IPS-18c (cell line): ENCODE measurements around the gene CCDC85C.

Source experiments
- H3K4me3 ChIP-seq: 2 replicates; pipeline ENCODE4 v1.7.0; 2013; ENCODE audit warnings: low read depth, mild to moderate bottlenecking, low read length, moderate library complexity; ENCODE audit not compliant: insufficient read depth
- H3K9me3 ChIP-seq: one replicate; pipeline ENCODE4 v1.6.1; 2013; ENCODE audit warnings: mild to moderate bottlenecking, low read length, moderate library complexity; ENCODE audit not compliant: control insufficient read depth, insufficient read depth

The CCDC85C gene

DNA sequence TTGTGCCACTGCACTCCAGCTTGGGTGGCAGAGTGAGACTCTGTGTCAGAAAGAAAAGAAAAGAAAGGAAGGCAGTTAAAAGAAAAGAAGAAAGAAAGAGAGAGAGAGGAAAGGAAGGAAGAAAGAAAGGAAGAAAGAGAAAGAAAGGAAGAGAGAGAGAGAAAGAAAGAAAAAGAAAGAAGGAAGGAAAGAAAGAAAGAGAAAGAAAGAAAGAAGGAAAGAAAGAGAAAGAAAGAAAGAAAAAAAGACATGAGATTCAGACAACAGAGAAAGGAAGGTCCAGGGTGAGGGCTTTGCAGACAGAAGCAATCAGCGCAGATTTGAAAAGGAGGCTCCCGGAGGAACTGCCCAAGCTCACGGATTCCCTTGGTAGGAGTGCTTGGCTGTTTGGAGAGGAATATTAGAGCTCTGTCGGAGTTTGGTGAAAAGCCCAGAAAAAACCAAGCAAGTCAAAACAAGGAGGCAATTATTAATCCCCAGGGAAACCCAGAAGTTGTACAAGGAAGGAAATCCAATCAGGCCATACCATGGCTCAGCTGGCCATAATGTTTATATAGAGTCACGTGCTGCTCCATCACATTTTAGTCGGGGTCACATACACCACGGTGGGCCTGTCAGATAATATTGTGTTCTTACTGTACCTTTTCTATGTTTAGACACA lies 11.6 kb upstream of the CCDC85C start:
- Histone ChIP-seq H3K4me3 (no peak overlapping the region), H3K9me3 (no peaks in the 10 kb centered on the region)

GRCh38 chr14:99612738-99613330 lies 8.8 kb upstream of the CCDC85C start:
- no peak overlapping the region for H3K4me3 ChIP-seq
- H3K9me3 ChIP-seq: no peaks in the 10 kb centered on the region

GRCh38 chr14:99612071-99612737 lies 8.2 kb upstream of the CCDC85C start:
- Histone ChIP-seq H3K9me3 (no peaks in the 10 kb centered on the region), H3K4me3 (no peak overlapping the region)

DNA sequence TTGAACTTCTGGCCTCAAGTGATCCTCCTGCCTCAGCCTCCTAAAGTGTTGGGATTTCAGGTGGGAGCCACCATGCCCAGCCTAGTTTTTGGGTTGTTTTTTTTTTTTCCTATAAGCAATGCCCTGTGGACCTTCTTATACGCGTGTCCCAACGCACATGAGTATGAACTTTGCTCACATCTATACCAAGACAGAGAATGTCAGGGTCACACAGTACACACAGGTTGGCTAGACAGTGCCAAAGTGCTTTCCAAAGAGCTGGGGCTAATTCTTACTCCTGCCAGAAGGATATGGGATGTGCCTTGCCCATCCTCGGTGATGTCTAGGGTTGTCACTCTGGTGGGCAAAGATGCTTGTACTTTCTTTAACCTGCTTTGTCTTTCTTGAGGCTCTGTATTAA lies 7.6 kb upstream of the CCDC85C start:
- Histone ChIP-seq H3K9me3 (no peaks in the 10 kb centered on the region), H3K4me3 (no peak overlapping the region)

DNA sequence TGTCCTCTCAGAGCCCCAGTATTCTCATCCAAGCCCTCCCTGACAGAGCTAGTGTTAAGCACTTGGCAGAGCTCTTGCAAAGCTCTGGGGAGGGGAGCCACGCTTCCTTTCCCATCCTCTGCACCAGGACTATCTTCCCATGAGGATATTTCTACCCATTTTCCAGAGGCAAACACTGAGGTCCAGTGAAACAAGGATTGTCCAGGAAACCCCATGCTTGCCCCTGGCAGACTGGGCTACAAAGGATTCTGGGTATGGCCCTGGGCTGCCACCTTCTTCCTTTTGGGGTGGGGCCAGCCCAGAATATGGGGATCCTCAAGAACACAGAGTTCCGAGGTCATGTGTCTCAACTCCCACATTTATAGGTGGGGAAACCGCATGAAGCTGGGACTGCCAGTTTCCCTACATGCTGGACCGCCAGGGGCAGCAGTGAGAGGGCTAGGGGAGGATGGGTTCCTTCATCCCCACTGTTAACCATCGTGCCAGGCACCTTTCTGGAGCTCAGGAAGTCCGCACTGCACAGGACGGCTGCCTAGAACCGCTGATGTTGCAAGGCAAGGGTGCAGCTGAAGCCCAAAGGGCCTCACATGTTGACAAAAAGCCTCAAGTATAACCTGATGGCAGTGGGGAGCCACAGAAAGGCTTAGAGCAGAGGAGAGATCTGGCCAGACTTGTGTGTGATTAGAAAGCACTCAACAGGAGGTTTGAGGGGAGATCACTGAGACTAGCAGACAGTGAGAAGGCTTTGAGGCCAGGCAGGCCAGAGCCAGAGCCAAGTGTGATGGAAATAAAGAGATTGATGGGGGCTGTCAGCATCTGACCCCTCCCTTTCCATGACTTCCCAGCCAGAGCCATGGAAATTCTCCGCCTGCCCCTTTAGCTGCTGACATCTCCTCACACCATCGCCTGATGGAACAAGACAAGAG lies 5.5 kb upstream of the CCDC85C start:
- H3K9me3 ChIP-seq: no peaks in the 10 kb centered on the region
- no peak overlapping the region for H3K4me3 ChIP-seq

DNA sequence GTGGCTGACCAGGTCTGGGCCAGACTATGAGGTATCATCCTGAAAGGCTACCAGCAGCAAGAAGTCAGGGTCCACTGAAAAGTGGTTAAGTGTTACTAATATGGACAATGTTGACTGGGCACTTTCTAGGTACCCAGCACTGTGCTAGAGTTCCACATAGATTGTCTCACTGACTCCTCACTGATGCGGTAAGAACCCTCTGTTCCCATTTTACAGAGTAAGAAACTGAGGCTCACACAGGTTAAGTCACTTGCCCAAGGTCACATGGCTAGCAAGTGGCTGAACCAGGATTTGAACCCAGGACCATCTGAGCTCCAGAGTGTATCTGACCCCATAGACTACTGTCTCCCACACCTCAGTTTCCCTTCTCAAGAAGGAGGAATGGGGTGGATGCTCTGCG lies 4.6 kb upstream of the CCDC85C start:
- H3K4me3 ChIP-seq: no peak overlapping the region
- no peaks in the 10 kb centered on the region for H3K9me3 ChIP-seq

DNA sequence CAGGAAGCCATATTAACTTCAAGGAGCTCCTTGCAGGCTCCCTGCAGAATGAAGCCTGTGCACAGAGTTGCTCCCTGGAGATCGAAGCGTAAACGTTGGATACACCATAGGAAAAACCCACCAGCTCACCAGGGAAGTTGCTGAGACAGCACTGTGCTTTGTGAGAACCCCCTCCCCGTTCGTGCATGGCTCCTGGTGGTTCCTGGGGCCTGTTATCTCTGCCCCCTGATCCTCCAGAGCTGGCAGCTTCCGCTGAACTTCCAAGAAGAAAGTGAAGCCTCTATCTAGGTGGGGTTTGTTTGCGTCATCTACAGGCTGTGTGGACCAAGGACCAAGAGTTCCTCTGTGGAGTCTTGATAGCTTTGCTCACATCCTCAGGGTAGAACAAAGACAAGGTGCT lies 2.4 kb upstream of the CCDC85C start:
- H3K4me3 ChIP-seq: no peak overlapping the region
- no peaks in the 10 kb centered on the region for H3K9me3 ChIP-seq

GRCh38 chr14:99605299-99605961 lies 1.4 kb upstream of the CCDC85C start:
- peak overlapping the region; percentile 81 for H3K4me3 ChIP-seq
- no peaks in the 10 kb centered on the region for H3K9me3 ChIP-seq

DNA sequence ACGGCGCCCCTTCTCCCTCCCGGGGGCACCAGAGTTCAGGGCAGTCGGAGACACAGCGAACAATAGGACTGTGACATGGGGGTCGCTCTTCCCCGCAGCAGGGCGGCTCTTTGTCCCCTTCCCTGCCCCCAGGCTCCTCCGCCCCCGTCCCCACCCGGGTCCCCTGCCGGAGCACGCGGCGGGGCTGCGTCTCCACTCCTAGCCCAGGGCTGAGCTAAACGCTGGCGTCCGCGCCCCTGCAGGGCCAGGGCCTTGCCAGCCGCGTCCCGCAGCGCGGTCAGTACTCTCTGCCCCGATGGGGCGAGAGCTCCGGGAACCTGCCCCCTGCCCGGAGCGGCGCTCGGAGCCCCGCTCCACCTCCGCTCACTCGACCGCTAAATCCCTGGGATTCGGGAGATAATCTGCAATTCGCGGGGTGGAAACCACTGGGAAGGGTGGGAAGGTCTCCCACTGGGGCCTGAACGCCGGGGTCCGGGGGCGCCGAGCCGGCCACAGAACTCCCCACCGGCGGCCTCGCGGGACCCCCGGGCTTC lies 825 bp upstream of the CCDC85C start:
- peak overlapping the region; percentile 81 for H3K4me3 ChIP-seq

DNA sequence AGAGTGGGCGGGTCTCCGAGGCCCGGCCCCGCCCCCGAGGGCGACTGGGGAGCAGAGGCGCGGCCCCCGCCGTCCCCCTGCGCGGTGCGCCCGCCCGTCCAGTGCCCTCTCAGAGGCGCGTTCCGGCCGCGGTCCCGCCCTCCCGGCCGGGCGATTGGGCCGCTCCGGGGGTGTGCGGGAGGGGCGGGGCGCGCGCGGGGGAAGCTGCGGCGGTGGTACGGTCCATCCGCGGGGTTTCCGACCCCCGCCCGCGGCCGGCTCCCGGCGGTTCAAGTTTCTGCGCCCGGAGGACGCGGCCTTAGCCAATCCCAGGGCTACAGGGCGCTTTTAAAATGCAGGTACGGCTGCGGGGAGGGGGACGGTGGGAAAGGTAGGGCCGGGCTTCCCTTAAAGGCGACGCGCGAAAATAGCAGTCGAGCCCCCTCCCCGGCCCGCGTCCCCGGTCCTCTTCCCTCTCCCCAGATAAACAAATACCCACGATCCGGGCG lies 315 bp upstream of the CCDC85C start:
- H3K4me3 ChIP-seq: peak overlapping the region; percentile 81
- no peaks in the 10 kb centered on the region for H3K9me3 ChIP-seq

More for the DNA sequence above, 825 bp upstream of the CCDC85C start:
- no peaks in the 10 kb centered on the region for H3K9me3 ChIP-seq

DNA sequence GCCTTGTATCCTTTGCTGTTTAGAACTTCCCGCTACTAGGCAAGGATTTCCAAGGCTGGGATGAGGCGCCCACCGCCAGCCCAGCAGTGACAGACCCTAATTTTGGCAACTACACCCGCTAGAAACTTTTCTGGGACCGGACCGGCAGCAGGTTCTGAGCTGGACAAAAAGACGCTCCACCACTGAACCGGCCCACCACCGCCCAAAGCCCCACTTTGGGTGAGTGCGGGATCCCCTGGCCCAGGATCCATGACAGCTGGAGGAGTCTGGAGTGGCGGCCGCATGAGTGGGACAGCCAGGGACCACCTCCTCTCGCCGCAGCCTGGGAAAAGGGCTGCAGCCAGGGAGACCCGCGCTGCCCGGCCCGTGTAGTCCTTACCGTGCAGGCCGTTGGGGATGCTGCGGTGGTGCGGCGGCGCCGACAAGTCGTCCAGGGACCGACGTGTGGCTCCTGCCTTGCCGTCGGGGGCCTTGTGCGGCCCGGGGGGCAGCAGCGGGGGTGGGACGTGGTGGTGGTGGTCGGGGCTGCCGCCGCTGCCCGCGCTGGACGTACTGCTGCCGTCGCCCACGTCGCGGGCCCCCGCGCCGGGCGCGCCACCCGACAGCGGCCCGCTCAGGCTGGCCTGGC lies 1.1 kb downstream of the CCDC85C start:
- H3K4me3 ChIP-seq: peak overlapping the region; percentile 74
- no peaks in the 10 kb centered on the region for H3K9me3 ChIP-seq

DNA sequence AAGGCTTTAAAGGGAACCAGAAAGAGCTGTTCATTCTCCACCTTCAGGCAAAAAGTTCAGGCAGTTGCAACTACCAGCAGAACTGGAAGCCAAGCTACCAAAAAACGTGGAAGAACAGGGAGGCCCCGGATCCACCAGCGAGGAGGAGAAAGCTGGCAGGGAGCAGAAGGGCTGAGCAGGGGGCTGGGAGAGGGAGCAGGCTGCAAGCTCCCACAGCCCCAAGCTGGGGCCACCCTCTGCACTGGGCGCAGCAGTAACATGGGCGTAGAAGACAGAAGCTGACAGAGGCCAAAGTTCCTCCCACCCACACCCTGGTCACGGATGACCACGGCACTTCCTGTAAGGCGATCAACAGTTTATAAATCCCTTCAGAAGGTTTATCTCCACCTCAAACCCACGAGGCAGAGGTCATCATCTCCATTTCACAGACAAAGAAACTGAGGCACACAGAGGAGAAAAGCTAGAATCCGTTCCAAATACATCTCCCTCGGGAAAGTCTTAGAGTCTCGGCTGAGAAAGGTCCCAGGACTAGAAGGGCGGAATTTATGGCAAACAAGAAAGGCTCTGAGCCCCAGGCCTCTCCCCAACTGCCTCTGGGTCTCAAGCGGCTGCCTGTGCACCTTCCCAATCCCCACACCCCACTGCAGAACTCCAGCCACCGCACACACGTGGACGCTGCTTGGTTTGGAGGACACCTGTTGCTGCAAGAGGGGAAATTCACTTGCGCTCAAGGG lies 1.8 kb downstream of the CCDC85C start:
- H3K9me3 ChIP-seq: no peaks in the 10 kb centered on the region
- H3K4me3 ChIP-seq: peak overlapping the region; percentile 74

GRCh38 chr14:99601361-99601831 lies 2.6 kb downstream of the CCDC85C start:
- Histone ChIP-seq H3K4me3 (peak overlapping the region; percentile 2; the same call in 1 of the 2 replicates), H3K9me3 (no peaks in the 10 kb centered on the region)

DNA sequence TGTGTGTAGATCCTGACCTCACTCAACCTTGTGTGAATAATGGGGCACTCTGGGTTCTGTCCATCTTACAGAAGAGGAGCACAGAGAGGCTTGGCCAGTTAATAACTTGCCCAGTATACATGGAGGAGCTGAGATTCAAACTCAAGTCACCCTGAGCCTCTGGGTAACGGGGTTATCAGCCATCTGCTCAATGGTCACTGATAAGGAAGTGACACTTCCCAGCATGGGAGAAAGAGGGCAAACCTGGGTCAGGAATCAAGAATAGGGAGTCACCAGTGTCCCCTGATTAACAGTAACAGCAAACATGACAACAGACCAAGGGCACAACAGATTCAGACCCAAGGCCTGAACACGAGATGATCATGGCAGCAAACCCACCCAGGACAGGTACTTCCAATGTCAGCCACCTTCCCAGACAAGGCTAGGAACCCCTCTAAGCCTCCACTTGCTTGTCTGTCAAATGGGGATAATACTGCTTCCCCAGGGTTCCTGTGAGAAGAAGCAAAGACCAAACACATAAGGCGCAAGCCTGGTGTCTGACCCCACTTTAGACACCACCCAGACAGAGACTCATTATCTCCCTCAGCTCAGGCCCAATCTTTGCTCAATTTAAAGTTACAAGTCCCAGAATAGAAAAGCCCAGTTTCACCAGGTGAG lies 3.6 kb downstream of the CCDC85C start:
- Histone ChIP-seq H3K9me3 (no peaks in the 10 kb centered on the region), H3K4me3 (no peak overlapping the region)

DNA sequence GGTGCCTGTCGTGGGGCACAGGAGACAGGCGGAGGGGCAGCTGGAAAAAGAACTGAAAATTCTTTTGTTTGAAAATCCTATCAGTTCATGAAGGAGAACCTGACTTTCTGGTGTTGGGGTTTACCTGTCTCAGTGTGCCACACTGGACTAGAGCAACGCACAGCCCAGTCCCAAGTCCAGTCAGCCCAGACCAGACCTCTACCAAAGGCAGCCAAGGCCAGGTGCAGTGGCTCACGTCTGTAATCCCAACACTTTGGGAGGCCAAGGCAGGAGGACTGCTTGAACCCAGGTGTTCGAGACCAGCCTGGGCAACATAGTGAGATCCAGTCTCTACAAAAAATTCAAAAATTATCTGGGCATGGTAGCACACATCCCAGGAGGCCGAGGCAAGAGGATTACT lies 4.6 kb downstream of the CCDC85C start:
- no peaks in the 10 kb centered on the region for H3K9me3 ChIP-seq

More for the DNA sequence above, 4.6 kb downstream of the CCDC85C start:
- no peak overlapping the region for H3K4me3 ChIP-seq
